Measurements from ENCODE around the gene SPEN. TPM values are rescaled to one million over a fixed set of nuclear protein-coding genes. Genes with fewer than 3 reads are reported as not detected.

SPEN gene
- total RNA-seq, 1 donor, result 94.9 TPM

DNA sequence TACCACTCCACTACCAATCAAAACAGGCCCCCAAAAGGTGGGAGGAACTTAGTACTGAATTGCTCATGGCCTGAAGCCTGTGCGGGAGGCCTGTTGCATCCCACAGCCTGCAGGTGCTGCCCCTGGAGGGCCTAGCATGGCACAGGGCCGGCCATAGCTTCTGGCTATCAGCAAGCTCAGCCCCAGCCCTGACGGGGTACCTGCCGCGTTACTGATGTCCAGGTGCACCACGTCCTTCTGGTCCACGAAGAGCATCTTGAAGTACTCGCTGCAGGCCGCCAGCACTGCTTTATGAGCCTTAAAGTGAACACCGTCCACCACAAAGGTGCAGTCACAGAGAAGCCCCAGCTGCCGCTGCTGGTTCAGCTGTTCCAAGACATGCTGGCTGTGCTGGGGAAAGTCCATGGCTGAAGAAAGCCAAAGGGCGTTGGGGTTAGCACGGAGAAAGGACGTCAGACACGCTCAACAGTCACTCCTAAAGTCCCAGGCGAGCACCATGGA is 100.6 kb downstream of the SPEN start:
- H3K27me3 ChIP-seq (ENCODE audit: insufficient read depth, low read length), result no peaks in the 10 kb centered on the region
- H3K4me1 ChIP-seq (ENCODE audit: insufficient read depth, low read length), result peaks cover 59% of the 10 kb centered on the region
- no peak overlapping the region for H3K4me3 ChIP-seq (ENCODE audit: low read length)
- H3K9me3 ChIP-seq (ENCODE audit: low read depth, low read length), result no peaks in the 10 kb centered on the region

DNA sequence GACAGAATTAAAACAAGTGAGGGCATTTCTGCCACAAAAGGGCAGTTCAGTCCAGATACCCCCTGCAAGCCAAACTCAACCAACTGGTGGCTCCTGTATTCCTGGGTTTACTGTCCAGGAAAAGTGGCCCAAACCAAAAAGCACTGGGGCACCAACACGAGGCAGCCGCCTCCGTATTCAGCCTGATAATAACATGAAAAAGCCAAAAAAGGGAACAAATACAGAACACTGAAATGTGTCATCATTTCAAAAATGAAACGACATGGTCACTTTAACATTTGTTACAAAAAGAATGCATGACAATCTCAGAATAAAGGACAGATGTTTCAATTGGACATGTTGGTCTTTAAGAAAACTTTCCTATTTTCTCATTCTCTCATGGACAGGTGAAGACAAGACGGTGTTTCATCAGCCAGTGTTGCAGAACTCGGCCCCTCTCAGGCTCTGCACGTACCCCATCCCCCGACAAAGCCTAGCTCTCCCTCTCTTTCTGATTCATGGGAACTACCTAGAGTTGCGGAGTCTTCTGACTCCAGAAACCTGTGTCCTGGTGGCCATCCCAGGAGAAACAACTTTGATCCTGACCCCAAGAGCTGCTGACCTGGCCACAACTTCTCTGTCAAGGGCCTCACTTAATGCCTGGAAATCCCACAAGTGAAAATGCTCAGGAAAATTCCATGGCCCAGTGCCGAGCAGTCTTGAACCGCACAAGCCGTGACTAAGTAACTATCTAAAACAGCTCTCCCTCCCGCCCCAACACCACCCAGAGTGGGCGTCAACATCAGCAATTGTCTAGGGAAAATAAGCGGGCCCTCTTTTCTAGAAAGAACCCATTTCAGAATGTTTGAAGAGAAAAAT is 101.3 kb downstream of the SPEN start:
- Histone ChIP-seq H3K4me1 (ENCODE audit: insufficient read depth, low read length) (peaks cover 66% of the 10 kb centered on the region), H3K27me3 (ENCODE audit: insufficient read depth, low read length) (no peaks in the 10 kb centered on the region), H3K9me3 (ENCODE audit: low read depth, low read length) (no peaks in the 10 kb centered on the region), H3K4me3 (ENCODE audit: low read length) (no peak overlapping the region)

DNA sequence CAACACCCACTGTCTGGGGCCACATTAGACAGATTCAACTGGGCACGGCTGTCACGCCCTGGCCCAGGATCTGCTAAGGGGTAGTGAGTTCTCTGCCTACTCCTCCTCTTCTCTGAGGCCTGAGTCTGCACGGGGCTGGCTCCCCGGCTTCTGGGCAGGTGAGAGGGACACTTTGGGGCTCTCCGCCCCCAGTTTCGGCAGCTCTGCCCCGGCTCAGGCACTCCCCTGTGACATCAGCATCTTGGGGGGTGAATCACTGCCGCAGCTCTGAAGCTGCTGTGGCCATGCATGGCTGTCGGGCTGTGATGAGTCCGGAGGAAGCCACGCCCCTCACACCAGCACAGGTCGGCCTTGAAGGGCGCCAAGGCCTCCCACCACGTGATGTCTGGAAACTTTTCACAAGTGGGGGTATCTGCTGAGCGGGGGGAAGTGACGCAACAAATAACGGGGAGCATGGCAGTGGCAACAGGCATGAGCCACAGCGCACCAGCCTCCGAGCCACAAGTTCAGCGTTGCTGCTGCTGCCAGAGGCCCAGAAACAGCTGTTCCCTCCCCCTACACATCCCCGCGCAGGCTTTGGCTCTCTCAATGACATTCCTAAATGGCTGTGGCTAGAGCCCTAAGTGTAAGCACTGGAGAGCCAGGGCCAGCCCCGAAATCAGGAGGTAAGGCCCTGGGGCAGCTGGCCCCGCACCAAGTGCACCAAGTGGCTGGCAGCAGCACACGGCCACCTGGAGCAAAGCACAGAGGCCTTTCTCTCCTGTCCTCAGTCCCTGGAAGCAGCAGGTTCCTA is 102.1 kb downstream of the SPEN start:
- Histone ChIP-seq H3K4me1 (ENCODE audit: insufficient read depth, low read length) (peaks cover 74% of the 10 kb centered on the region), H3K4me3 (ENCODE audit: low read length) (no peak overlapping the region), H3K27me3 (ENCODE audit: insufficient read depth, low read length) (no peaks in the 10 kb centered on the region), H3K9me3 (ENCODE audit: low read depth, low read length) (no peaks in the 10 kb centered on the region)

DNA sequence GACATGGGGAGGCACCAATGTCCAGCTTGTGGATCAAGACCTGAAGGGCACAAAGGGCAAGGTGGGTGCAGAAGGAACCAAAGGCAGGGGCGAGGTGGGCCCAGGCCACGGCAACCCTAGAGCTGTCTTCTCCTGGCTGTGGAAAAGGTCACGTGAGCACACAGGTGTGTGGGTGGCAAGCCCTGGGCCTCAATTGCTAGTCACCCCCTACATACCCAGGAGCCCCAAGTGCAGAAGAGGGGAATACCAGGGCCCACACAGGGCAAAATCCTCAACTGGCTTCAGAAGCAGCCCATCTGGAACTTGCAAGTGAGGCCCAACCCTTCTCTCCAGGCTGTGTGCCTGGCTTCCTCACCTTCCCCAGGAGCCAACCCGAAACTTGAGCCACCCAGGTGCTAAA is 102.8 kb downstream of the SPEN start:
- no peak overlapping the region for H3K4me3 ChIP-seq (ENCODE audit: low read length)
- H3K27me3 ChIP-seq (ENCODE audit: insufficient read depth, low read length), result no peaks in the 10 kb centered on the region
- H3K4me1 ChIP-seq (ENCODE audit: insufficient read depth, low read length), result peaks cover 75% of the 10 kb centered on the region
- no peaks in the 10 kb centered on the region for H3K9me3 ChIP-seq (ENCODE audit: low read depth, low read length)

DNA sequence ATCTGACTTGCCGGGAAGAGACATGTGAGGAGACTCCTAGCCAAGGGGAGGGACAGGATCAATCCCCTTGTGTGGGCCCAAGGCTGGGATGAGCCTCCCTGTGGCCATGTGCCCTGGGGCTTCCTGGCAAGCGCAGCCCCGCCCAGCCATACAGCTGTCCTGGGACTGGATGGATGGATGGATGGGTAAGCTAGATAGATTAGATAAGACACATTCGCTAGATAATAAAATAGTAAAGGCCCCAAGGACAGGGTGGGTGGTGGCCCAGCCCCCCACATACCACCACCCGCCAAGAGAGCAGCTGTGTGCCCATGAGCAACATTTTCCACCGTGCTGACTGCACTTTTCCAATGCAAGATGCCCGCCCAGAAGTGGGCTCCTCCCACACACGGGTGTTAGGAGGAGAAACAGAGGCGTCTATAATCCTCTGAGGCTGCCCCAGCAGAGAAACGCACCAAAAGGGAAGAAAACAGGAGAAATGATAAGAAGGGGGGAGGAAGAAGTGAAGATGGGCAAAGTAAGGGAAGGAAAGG is 103.3 kb downstream of the SPEN start:
- Histone ChIP-seq H3K27me3 (ENCODE audit: insufficient read depth, low read length) (no peaks in the 10 kb centered on the region), H3K9me3 (ENCODE audit: low read depth, low read length) (no peaks in the 10 kb centered on the region), H3K4me1 (ENCODE audit: insufficient read depth, low read length) (peaks cover 75% of the 10 kb centered on the region), H3K4me3 (ENCODE audit: low read length) (no peak overlapping the region)

DNA sequence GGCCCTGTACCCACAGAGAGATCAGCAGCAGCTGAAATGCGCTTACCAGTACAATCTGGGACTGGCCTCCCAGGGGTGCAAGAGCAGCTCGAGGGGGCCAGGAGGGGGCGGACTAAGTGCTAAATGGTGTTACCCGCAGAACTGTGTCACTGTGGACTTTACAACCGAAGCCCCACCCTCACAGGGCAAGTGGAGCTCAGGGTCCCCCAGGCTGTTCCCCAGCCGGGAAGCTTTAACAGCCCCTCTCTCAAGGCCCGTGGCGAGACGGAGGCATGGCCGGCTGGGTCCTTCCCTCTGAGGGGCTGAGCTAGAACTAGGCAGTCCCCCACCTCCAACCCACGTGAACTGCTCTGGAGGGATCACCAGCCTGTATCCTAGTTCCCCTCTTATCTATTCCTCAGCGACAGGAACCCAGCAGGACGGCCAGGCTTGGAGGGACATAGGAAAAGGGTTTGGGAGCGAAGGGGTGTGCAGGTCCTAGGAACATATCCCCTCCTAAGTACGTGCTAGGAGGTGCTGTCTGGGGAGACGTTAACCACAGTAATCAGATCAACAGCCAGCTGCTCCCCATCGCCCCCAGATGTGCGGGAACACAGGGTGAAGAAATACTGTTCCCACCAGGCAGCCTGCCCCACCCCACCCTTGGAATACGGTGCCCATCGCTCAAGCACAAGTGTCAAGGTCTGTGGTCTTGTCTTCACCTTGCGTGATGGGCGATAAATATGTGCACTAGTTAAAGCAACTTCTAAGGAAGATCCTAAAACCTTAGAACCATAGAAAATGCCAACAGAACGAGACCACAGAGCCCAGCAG is 104.0 kb downstream of the SPEN start:
- no peaks in the 10 kb centered on the region for H3K9me3 ChIP-seq (ENCODE audit: low read depth, low read length)
- H3K27me3 ChIP-seq (ENCODE audit: insufficient read depth, low read length), result no peaks in the 10 kb centered on the region
- H3K4me1 ChIP-seq (ENCODE audit: insufficient read depth, low read length), result peaks cover 75% of the 10 kb centered on the region
- H3K4me3 ChIP-seq (ENCODE audit: low read length), result no peak overlapping the region

DNA sequence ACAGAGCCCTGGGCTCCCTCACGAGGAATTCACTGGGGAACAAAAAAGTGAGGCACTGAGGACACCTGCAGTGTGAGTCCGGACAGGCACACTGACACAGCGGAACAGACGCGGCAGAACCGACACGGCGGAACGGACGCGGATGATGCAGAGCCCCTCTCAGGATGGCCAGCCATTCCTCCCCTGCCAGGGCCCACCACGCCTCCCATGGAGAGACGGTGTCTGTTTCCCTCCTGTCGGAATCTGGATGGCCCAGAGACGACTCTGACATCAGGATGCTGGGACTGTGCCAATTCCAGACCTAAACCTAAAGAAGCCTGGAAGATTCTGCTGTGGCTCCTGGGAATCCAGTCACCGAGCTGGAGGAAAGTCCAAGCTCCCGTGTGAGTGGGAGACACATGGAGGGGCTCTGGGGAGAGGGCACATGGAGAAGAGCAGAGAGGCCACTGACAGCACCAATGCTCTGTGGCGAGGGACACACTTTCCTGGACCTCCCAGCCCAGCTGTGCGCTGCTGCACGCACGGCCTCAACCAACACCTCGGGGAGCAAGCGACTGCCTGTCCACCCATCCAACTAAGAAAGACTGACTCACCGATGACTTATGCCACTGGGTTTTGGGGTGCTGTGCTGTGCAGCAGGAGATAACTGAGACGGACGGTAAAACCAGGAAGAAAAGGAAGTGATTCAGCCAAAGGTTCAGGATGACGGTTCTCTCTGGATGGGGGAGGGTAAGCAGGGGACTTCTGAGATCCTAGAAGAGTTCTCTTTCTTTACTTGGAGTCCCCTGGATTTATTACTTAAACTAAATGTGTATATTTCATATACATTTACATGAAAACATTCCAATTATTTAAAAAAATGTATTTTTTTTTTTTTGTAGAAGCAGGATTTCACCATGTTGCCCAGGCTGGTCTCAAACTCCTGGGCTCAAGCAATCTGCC is 105.1 kb downstream of the SPEN start:
- no peaks in the 10 kb centered on the region for H3K9me3 ChIP-seq (ENCODE audit: low read depth, low read length)
- H3K4me3 ChIP-seq (ENCODE audit: low read length), result no peak overlapping the region
- H3K27me3 ChIP-seq (ENCODE audit: insufficient read depth, low read length), result no peaks in the 10 kb centered on the region
- peaks cover 73% of the 10 kb centered on the region for H3K4me1 ChIP-seq (ENCODE audit: insufficient read depth, low read length)

DNA sequence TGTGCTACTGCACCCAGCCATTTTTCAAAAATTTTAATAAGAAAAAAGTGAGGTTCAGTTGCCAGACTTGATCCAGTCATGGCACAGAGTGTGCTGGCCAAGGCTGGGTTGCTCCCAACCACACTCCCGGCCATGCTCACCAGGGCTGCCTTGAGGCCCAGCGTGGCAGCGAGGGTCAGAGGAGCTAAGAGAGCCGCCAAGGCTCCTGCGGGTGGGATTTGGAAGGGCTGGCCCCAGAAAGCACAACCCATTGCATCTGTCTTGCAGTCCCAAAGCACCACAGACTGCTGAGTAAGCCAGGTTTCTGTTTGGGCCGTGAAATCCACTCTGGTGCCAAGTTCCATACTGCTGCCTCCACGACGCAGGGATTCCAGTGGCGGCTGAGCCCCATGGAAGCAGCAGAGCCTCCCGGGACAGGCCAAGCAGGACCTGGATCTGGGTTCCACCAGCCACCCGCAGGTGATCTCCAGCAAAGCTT is 105.8 kb downstream of the SPEN start:
- peaks cover 73% of the 10 kb centered on the region for H3K4me1 ChIP-seq (ENCODE audit: insufficient read depth, low read length)
- H3K9me3 ChIP-seq (ENCODE audit: low read depth, low read length), result no peaks in the 10 kb centered on the region
- no peaks in the 10 kb centered on the region for H3K27me3 ChIP-seq (ENCODE audit: insufficient read depth, low read length)
- no peak overlapping the region for H3K4me3 ChIP-seq (ENCODE audit: low read length)

DNA sequence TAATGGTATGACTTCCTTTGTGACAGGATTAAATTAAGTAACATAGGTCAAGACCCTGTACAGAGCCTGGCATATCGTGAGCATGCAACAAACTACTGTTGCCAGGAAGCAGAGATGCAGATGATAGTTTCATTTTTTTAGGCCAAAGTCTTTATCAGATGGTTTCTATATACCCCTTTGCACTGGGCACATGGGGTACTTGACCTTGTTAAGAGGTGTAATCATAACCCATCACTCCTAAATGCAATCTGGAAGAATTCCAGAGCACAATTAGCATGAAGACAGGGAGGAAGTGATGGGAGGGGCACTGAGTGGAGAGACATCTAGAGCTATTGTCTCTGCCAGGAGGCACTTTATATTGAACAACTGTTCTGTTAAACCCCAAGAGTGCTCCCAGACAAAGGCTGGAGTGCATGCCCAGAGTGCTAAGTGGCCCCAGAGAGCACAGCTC is 106.3 kb downstream of the SPEN start:
- Histone ChIP-seq H3K9me3 (ENCODE audit: low read depth, low read length) (no peaks in the 10 kb centered on the region), H3K4me1 (ENCODE audit: insufficient read depth, low read length) (peaks cover 73% of the 10 kb centered on the region), H3K27me3 (ENCODE audit: insufficient read depth, low read length) (no peaks in the 10 kb centered on the region), H3K4me3 (ENCODE audit: low read length) (no peak overlapping the region)

DNA sequence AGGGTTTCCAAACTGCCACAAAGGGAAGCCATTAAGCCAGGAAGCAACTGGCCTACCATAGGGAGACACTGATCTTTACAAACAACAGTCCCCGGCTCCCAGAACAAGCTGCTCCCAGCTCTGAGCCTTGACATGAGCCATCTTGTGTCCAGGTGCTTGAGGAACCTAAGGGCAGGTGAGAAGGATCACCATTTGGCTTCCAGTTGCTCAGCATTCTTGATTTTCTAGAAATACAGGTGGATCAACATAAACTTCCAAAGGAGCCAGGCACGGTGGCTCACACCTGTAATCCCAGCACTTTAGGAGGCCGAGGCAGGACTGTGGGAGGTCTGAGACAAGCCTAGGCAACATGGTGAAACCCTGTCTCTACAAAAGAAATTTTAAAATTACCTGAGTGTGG is 106.8 kb downstream of the SPEN start:
- H3K4me1 ChIP-seq (ENCODE audit: insufficient read depth, low read length), result peaks cover 70% of the 10 kb centered on the region
- no peak overlapping the region for H3K4me3 ChIP-seq (ENCODE audit: low read length)
- H3K9me3 ChIP-seq (ENCODE audit: low read depth, low read length), result no peaks in the 10 kb centered on the region
- H3K27me3 ChIP-seq (ENCODE audit: insufficient read depth, low read length), result no peaks in the 10 kb centered on the region

DNA sequence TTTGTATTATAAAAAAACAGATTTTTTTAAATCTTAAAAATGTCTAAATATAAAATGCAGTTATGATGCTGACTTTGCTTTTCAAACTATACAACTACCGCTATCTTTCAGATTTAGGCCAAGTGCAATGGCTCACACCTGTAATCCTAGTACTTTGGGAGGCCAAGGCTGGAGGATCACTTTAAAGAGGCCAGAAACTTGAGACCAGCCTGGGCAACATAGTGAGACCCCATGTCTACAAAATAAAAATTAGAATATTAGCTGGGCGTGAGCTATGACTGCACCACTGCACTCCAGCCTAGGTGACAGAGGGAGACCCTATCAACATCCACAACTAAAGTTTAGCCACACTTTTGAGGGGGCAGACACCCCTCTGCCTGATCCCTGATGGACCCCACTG is 108.0 kb downstream of the SPEN start:
- H3K4me1 ChIP-seq (ENCODE audit: insufficient read depth, low read length), result peaks cover 58% of the 10 kb centered on the region

DNA sequence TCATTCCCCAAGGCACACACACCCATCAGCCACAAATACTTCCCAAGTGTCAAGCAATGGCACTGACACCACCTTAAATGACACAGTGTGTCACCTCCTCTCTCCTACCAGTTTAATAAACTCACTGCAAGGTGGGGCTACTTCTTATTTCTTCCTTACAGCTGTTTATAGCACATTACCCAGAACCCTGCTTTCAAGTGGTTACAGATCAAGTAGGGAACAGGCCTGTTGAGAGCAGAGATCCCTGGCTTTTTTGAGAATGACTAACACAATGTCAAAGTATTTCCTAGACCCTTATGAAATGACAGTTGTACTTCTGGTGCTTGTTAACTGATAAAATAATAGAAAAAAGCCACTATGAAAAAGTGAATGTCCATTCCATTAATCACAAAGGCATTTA is 108.6 kb downstream of the SPEN start:
- H3K9me3 ChIP-seq (ENCODE audit: low read depth, low read length), result no peaks in the 10 kb centered on the region
- H3K27me3 ChIP-seq (ENCODE audit: insufficient read depth, low read length), result no peaks in the 10 kb centered on the region
- peaks cover 52% of the 10 kb centered on the region for H3K4me1 ChIP-seq (ENCODE audit: insufficient read depth, low read length)
- H3K4me3 ChIP-seq (ENCODE audit: low read length), result no peak overlapping the region

More for the DNA sequence above, 108.0 kb downstream of the SPEN start:
- Histone ChIP-seq H3K4me3 (ENCODE audit: low read length) (no peak overlapping the region), H3K27me3 (ENCODE audit: insufficient read depth, low read length) (no peaks in the 10 kb centered on the region), H3K9me3 (ENCODE audit: low read depth, low read length) (no peaks in the 10 kb centered on the region)

DNA sequence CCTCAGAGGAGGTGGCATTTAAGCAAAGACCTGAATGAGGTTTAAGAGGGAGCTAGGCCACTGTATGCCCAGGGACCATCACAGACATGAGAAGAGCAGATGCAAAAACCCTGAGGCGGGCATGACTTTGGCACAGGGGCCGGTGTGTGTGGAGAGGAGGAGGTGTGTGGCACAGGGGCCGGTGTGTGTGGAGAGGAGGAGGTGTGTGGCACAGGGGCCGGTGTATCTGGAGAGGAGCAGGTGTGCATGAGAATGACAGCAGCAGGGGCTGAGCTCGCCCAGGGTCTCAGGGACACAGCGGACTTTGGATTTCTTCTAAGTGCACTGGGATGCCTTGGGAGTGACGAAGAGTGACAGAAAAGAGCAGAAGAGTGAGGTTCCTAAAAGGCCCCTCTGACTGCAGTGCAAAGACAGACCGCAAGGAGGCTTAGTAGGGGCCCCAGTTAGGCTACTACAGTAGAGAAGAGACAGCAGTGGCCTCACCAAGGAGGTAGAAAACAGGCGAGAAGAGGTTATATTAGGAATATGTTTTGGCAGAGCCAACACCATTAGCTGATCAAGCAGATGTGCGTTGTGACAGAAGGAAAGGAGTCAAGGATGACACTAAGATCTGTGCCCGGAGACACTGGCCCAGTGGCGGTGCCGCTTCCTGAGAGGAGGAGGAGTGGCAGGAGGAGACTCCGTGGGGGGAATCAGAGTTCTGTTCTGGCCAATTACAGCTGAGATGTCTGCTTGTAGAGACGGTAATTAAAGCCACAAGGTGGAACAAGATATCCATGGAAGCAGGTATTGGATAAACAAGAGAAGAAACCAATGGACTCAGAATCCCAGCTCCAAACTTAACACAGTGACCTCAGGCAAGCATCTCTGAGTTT is 110.0 kb downstream of the SPEN start:
- Histone ChIP-seq H3K9me3 (ENCODE audit: low read depth, low read length) (no peaks in the 10 kb centered on the region), H3K4me1 (ENCODE audit: insufficient read depth, low read length) (peaks cover 42% of the 10 kb centered on the region), H3K4me3 (ENCODE audit: low read length) (no peak overlapping the region), H3K27me3 (ENCODE audit: insufficient read depth, low read length) (no peaks in the 10 kb centered on the region)
